Adrenal gland (tissue), 12 donors: ENCODE measurements around the gene PAK5. TPM values are rescaled to one million over a fixed set of nuclear protein-coding genes. Genes with fewer than 3 reads are reported as not detected.

Experiments
- DNase-seq, 7 donors: peaks; one replicate each; pipeline ENCODE4 v3.0.0-alpha.2; 2019 to 2020
- H3K27ac ChIP-seq, 5 donors: fragments of 200-600 bp; sonication (generic) in 4 of 5; 1 replicate in 3 of 5; 2 replicates in 2 of 5; pipeline versions ENCODE4 v1.5.1 to v1.8.0; 2016 to 2020; ENCODE audit warnings: mild to moderate bottlenecking in 1 of 5
- H3K27me3 ChIP-seq: fragments of 200-600 bp; 2 replicates; pipeline ENCODE4 v1.8.0; 2021
- H3K36me3 ChIP-seq, 2 donors: fragments of 200-600 bp; replicated peaks in 1 of 2; 1 replicate in 1 of 2; 2 replicates in 1 of 2; pipeline versions ENCODE4 v1.5.1 to v1.8.0; 2018 to 2022
- H3K4me1 ChIP-seq, 2 donors: fragments of 200-600 bp; replicated peaks in 1 of 2; 1 replicate in 1 of 2; 2 replicates in 1 of 2; pipeline versions ENCODE4 v1.5.1 to v1.8.0; 2018 to 2021
- H3K4me3 ChIP-seq, 4 donors: fragments of 200-600 bp; sonication (generic) in 3 of 4; one replicate each; pipeline ENCODE4 v1.5.1; 2016 to 2018
- H3K9me3 ChIP-seq, 3 donors: fragments of 200-600 bp; sonication (generic) in 1 of 3; replicated peaks in 1 of 3; 1 replicate in 2 of 3; 2 replicates in 1 of 3; pipeline versions ENCODE4 v1.5.1 to v1.8.0; 2016 to 2021
- CTCF ChIP-seq, 6 experiments: fragments of 450-650 bp in 4 of 6; fragments of 200-600 bp in 2 of 6; sonication (generic) in 1 of 6; IDR thresholded peaks; 1 replicate in 5 of 6; 2 replicates in 1 of 6; pipeline versions ENCODE4 v1.5.1 to v1.8.0; 2016 to 2021; ENCODE audit warnings: antibody characterized with exemption in 6 of 6, mild to moderate bottlenecking in 2 of 6, moderate library complexity in 1 of 6
- POLR2A ChIP-seq, 2 donors: fragments of 450-650 bp; IDR thresholded peaks; one replicate each; pipeline ENCODE4 v1.6.1; 2017; ENCODE audit warnings: antibody characterized with exemption in 2 of 2, mild to moderate bottlenecking in 2 of 2, moderate library complexity in 1 of 2
- WGBS, 4 donors: extraction: QIAGEN DNeasy Blood & Tissue Kit in 2 of 4; methylation state at CpG; one replicate each; pipeline versions ENCODE4 v1.1.5 to v1.1.7; 2013 to 2017; 5-methylcytosine and 5-hydroxymethylcytosine counted together
- intact Hi-C, 2 donors: fragments of 100-400 bp; cut with DNase I; formaldehyde crosslinking; loops; one replicate each; pipeline versions ENCODE4 v1.14.1 to v1.15.0; 2022 to 2023
- polyA plus RNA-seq, 3 donors: library from polyadenylated mRNA; stranded (reverse); fragments of 200-250 nt in 2 of 3; fragments of 350-450 nt in 1 of 3; fragmentation: Illumina TruSeq in 1 of 3; extraction: RNeasy Lipid Tissue Mini Kit (QIAGEN cat#74804) in 1 of 3; gene quantifications; one replicate each; pipeline ENCODE4 v1.2.3, GENCODE V29; 2013 to 2014
- total RNA-seq, 9 donors: library from RNA; depleted of rRNA in 4 of 9; stranded (reverse); fragments of >200 nt in 4 of 9; fragments of 120-200 nt in 1 of 9; fragmentation: NEBNext Ultra II Directional in 1 of 9; extraction: Animal tissue kit (Norgen Biotek cat#: 25700) in 1 of 9; gene quantifications; one replicate each; pipeline versions ENCODE4 v1.1.0 to v1.2.4, GENCODE V29; 2013 to 2023
- donor health status: healthy with polysubstance abuse.
- donor health status: Bipolar disorder and iron deficiency.
- donor health status: DM: yes; HTN: yes; CAD: no.
- donor health status: DM: no; HTN: no; CAD: no.
- donor health status: DM: no; HTN: no; CAD: no.
- donor health status: DM: yes; HTN: yes; CAD: no.

PAK5 gene
- total and polyA plus RNA-seq, 12 donors: 1.2 to 17.0 (median 4.0) TPM

GRCh38 chr20:9632991-9633390 lies 205.9 kb downstream of the PAK5 start:
- intact Hi-C loops: no loop called here
- no peak for TF ChIP-seq CTCF (IDR thresholded peaks at IDR 0.05)
- no peak for TF ChIP-seq POLR2A (IDR thresholded peaks at IDR 0.05)
- no peaks in the 10 kb centered on the region for H3K36me3 ChIP-seq
- H3K27ac ChIP-seq: no peak overlapping the region
- 23 to 91% (median 65%) methylated on average over 1 of the region's 1 CpG for WGBS, 4 donors
- H3K4me1 ChIP-seq: no peaks in the 10 kb centered on the region
- H3K4me3 ChIP-seq: no peak overlapping the region
- no peaks in the 10 kb centered on the region for H3K27me3 ChIP-seq
- DNase-seq: no peak
- H3K9me3 ChIP-seq: no peaks in the 10 kb centered on the region

- DNase-seq: no peak
- H3K27me3 ChIP-seq: no peaks in the 10 kb centered on the region
- H3K4me1 ChIP-seq: no peaks in the 10 kb centered on the region
- no peak overlapping the region for H3K4me3 ChIP-seq
- intact Hi-C loops: no loop called here
- H3K9me3 ChIP-seq: no peaks in the 10 kb centered on the region
- H3K36me3 ChIP-seq: no peaks in the 10 kb centered on the region
- no peak overlapping the region for H3K27ac ChIP-seq
- 73 to 83% (median 80%) methylated on average over 4 of the region's 4 CpGs for WGBS, 4 donors
- TF ChIP-seq POLR2A (IDR thresholded peaks at IDR 0.05) (no peak), CTCF (IDR thresholded peaks at IDR 0.05) (no peak)
Measured at GRCh38 chr20:9632265-9632664, 206.6 kb downstream of the PAK5 start.

GRCh38 chr20:9630554-9630953 lies 208.3 kb downstream of the PAK5 start:
- H3K4me1 ChIP-seq: no peaks in the 10 kb centered on the region
- no peaks in the 10 kb centered on the region for H3K36me3 ChIP-seq
- H3K27ac ChIP-seq: no peak overlapping the region
- no peaks in the 10 kb centered on the region for H3K27me3 ChIP-seq
- no peak for TF ChIP-seq CTCF (IDR thresholded peaks at IDR 0.05)
- H3K4me3 ChIP-seq: no peak overlapping the region
- no peak for DNase-seq
- 74 to 84% (median 78%) methylated on average over 2 of the region's 2 CpGs for WGBS, 4 donors
- intact Hi-C loops: no loop called here
- no peaks in the 10 kb centered on the region for H3K9me3 ChIP-seq

- no peak for DNase-seq
- Histone ChIP-seq H3K27me3 (no peaks in the 10 kb centered on the region), H3K36me3 (no peaks in the 10 kb centered on the region), H3K27ac (no peak overlapping the region), H3K4me1 (no peaks in the 10 kb centered on the region), H3K4me3 (no peak overlapping the region), H3K9me3 (no peaks in the 10 kb centered on the region)
- TF ChIP-seq POLR2A (IDR thresholded peaks at IDR 0.05) (no peak), CTCF (IDR thresholded peaks at IDR 0.05) (no peak)
- intact Hi-C loops: no loop called here
- WGBS, 4 donors: 73 to 79% (median 78%) methylated on average over 5 of the region's 5 CpGs
Measured at GRCh38 chr20:9629831-9630230, 209.0 kb downstream of the PAK5 start.
